WTC11 (cell line): ENCODE results near the gene AMD1.

Source experiments
- CTCF ChIP-seq: fragments of 200-600 bp; IDR thresholded peaks from 2 replicates; pipeline ENCODE4 v1.8.0; 2022; ENCODE audit warnings: antibody characterized with exemption
- MAX ChIP-seq: sonication (generic); formaldehyde crosslinking; IDR thresholded peaks from 2 replicates; pipeline ENCODE4 v1.8.0; 2022; ENCODE audit warnings: mild to moderate bottlenecking, missing genetic modification reagents
- NFYB ChIP-seq: sonication (generic); formaldehyde crosslinking; conservative IDR thresholded peaks from 2 replicates; pipeline ENCODE4 v1.8.0; 2022; ENCODE audit warnings: low read depth, missing genetic modification reagents
- STAT6 ChIP-seq: sonication (generic); formaldehyde crosslinking; conservative IDR thresholded peaks from 2 replicates; pipeline ENCODE4 v1.8.1; 2023; ENCODE audit warnings: mild to moderate bottlenecking, low read depth, missing genetic modification reagents, moderate library complexity

- TF ChIP-seq STAT6 (CRISPR knock-in tag) (no peak), MAX (CRISPR knock-in tag) (no peak), CTCF (no peak), NFYB (CRISPR knock-in tag) (no peak)
Measured at GRCh38 chr6:110828396-110828795, 46.2 kb upstream of the AMD1 start.
